ENCODE measurements around the gene TMEM123.

Gene TMEM123

GRCh38 chr11:102491969-102492368 is 39.4 kb upstream of the TMEM123 start:
- Histone ChIP-seq H3K4me3 (IDR thresholded peaks at IDR 0.05; ENCODE audit: insufficient read depth, low read depth, low read length) (no peak overlapping the region), H3K79me2 (ENCODE audit: insufficient read depth, low read depth) (no peaks in the 10 kb centered on the region), H3K36me3 (ENCODE audit: insufficient read depth) (no peaks in the 10 kb centered on the region), H3K27ac (no peak overlapping the region), H3K4me2 (no peak overlapping the region), H3K4me1 (ENCODE audit: low read depth, poor library complexity, severe bottlenecking) (peaks cover 48% of the 10 kb centered on the region), H3K27me3 (ENCODE audit: insufficient read depth, low read depth) (no peaks in the 10 kb centered on the region), H3K9ac (no peak overlapping the region), H4K20me1 (ENCODE audit: insufficient read depth) (no peaks in the 10 kb centered on the region), H2AFZ (ENCODE audit: low read depth) (no peak overlapping the region)
- TF ChIP-seq CTCF (conservative IDR thresholded peaks at IDR 0.05; ENCODE audit: low read depth, low read length), result no peak

DNA sequence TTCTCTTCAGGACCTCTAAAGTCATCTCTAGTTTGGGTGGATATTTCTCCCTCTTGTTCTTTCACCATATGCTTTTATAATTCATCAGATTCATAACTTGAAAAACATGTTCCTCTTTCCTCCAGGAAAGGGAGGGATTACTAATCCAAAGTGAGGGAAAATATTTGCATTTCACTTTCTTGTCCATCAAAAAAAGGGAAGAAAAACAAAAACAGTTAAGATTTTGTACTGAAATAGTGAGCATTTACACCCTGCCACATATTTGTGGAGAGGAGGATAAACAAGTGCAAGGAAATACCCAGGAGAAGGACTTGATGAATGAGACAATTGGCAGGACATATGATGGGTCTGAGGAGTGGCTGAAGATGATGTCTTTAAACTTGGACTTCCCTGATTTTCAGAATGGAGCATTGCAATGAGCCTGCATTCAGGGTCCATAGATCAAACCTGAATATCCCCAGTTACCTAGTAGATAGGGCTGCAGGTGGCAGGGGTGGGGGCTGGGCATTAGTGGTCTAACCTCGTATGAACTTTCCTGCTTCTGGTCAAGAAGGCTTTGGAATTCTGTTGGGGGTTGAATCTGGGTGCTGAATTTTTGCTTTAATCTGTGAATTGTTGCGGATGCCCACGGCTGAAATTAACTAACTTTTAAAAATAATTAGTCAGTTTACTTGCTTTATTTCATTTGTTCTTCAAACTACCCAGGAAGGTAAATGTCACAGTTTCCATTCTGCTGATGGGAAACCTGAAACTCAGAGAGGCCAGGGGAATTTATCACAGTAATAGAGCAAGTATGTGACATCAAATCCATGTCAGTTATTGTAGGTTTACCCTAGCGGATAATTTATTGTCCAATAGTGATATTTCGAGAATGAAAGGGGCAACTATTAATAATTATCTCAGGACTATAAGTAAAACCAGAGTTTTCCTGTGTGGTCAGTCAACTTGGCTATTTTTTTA is 36.9 kb upstream of the TMEM123 start:
- Histone ChIP-seq H3K4me3 (IDR thresholded peaks at IDR 0.05; ENCODE audit: insufficient read depth, low read depth, low read length) (no peak overlapping the region), H3K27me3 (ENCODE audit: insufficient read depth, low read depth) (no peaks in the 10 kb centered on the region), H3K27ac (no peak overlapping the region), H3K79me2 (ENCODE audit: insufficient read depth, low read depth) (no peaks in the 10 kb centered on the region), H3K9ac (no peak overlapping the region), H3K4me2 (no peak overlapping the region), H3K4me1 (ENCODE audit: low read depth, poor library complexity, severe bottlenecking) (peaks cover 64% of the 10 kb centered on the region), H3K36me3 (ENCODE audit: insufficient read depth) (no peaks in the 10 kb centered on the region), H4K20me1 (ENCODE audit: insufficient read depth) (no peaks in the 10 kb centered on the region), H2AFZ (ENCODE audit: low read depth) (no peak overlapping the region)
- no peak for TF ChIP-seq CTCF (conservative IDR thresholded peaks at IDR 0.05; ENCODE audit: low read depth, low read length)

- no peaks in the 10 kb centered on the region for H3K36me3 ChIP-seq (ENCODE audit: insufficient read depth)
- no peak overlapping the region for H3K4me3 ChIP-seq (IDR thresholded peaks at IDR 0.05; ENCODE audit: insufficient read depth, low read depth, low read length)
- no peak overlapping the region; the same call in 1 of the 2 replicates for H3K4me2 ChIP-seq
- peaks cover 65% of the 10 kb centered on the region for H3K4me1 ChIP-seq (ENCODE audit: low read depth, poor library complexity, severe bottlenecking)
- no peak overlapping the region for H3K9ac ChIP-seq
- no peaks in the 10 kb centered on the region for H4K20me1 ChIP-seq (ENCODE audit: insufficient read depth)
- no peak overlapping the region for H2AFZ ChIP-seq (ENCODE audit: low read depth)
- no peaks in the 10 kb centered on the region for H3K79me2 ChIP-seq (ENCODE audit: insufficient read depth, low read depth)
- H3K27me3 ChIP-seq (ENCODE audit: insufficient read depth, low read depth), result no peaks in the 10 kb centered on the region
- no peak for TF ChIP-seq CTCF (conservative IDR thresholded peaks at IDR 0.05; ENCODE audit: low read depth, low read length)
- H3K27ac ChIP-seq, result no peak overlapping the region
Observed at GRCh38 chr11:102488208-102488607, 35.6 kb upstream of the TMEM123 start.

- H3K36me3 ChIP-seq (ENCODE audit: insufficient read depth), result no peaks in the 10 kb centered on the region
- H3K9ac ChIP-seq, result no peak overlapping the region
- no peak for TF ChIP-seq CTCF (conservative IDR thresholded peaks at IDR 0.05; ENCODE audit: low read depth, low read length)
- H3K27me3 ChIP-seq (ENCODE audit: insufficient read depth, low read depth), result no peaks in the 10 kb centered on the region
- no peak overlapping the region for H2AFZ ChIP-seq (ENCODE audit: low read depth)
- H4K20me1 ChIP-seq (ENCODE audit: insufficient read depth), result no peaks in the 10 kb centered on the region
- H3K79me2 ChIP-seq (ENCODE audit: insufficient read depth, low read depth), result no peaks in the 10 kb centered on the region
- no peak overlapping the region for H3K27ac ChIP-seq
- no peak overlapping the region for H3K4me3 ChIP-seq (IDR thresholded peaks at IDR 0.05; ENCODE audit: insufficient read depth, low read depth, low read length)
- no peak overlapping the region for H3K4me2 ChIP-seq
- peaks cover 65% of the 10 kb centered on the region for H3K4me1 ChIP-seq (ENCODE audit: low read depth, poor library complexity, severe bottlenecking)
Observed at GRCh38 chr11:102487214-102487613, 34.6 kb upstream of the TMEM123 start.
